DND-41 (cell line): ENCODE results near the gene RBPJL.

Source experiments
- EZH2 ChIP-seq: IDR thresholded peaks from 3 replicates; pipeline ENCODE4 v1.6.1; 2012; ENCODE audit warnings: borderline replicate concordance, low read depth, mild to moderate bottlenecking, moderate library complexity, low read length, inconsistent platforms; ENCODE audit not compliant: severe bottlenecking
- TF ChIP-seq, protein P1 (sequence below): IDR thresholded peaks from 2 replicates; pipeline ENCODE4 v1.5.1; 2012; ENCODE audit warnings: borderline replicate concordance, low read length, moderate library complexity, mild to moderate bottlenecking; ENCODE audit not compliant: poor library complexity, severe bottlenecking; ENCODE audit errors: extremely low read depth

DNA sequence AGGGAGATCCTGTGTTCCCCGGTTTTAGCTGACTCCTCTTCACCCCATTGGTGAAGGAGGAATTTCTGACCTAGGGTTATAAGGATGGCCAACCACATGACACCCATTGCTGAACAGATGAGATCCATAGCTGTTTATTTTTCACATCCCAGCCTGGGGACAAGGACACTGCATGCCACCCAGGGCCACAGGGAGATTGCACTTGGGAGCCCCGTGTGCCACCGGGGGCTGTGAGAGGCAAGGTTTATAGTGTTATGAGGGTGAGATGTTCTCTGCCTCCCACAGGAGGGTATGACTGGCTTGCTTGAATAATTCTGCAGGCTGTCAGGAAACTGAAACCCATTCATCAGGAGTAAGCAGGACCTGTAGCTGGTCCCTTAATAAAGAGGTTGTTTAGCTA is 37.6 kb upstream of the RBPJL start:
- TF ChIP-seq, protein P1, sequence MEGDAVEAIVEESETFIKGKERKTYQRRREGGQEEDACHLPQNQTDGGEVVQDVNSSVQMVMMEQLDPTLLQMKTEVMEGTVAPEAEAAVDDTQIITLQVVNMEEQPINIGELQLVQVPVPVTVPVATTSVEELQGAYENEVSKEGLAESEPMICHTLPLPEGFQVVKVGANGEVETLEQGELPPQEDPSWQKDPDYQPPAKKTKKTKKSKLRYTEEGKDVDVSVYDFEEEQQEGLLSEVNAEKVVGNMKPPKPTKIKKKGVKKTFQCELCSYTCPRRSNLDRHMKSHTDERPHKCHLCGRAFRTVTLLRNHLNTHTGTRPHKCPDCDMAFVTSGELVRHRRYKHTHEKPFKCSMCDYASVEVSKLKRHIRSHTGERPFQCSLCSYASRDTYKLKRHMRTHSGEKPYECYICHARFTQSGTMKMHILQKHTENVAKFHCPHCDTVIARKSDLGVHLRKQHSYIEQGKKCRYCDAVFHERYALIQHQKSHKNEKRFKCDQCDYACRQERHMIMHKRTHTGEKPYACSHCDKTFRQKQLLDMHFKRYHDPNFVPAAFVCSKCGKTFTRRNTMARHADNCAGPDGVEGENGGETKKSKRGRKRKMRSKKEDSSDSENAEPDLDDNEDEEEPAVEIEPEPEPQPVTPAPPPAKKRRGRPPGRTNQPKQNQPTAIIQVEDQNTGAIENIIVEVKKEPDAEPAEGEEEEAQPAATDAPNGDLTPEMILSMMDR: no peak
- no peak for TF ChIP-seq EZH2
